H1 (cell line): ENCODE data around the gene PALS2. TPM values are rescaled to one million over a fixed set of nuclear protein-coding genes. Genes with fewer than 3 reads are reported as not detected.

ENCODE experiments used
- CHD7 ChIP-seq: fragments of 300-600 bp; sonication (generic); IDR thresholded peaks from 2 replicates; pipeline ENCODE4 v1.7.1; 2012; ENCODE audit warnings: low read length, moderate library complexity, mild to moderate bottlenecking, inconsistent platforms; ENCODE audit not compliant: insufficient replicate concordance
- polyA plus RNA-seq, 7 experiments: library from polyadenylated mRNA; depleted of rRNA in 3 of 7; stranded (reverse) in 5 of 7; unstranded in 2 of 7; fragments of >200 nt in 5 of 7; fragments of 200-250 nt in 2 of 7; gene quantifications; 1 replicate in 5 of 7; 2 replicates in 1 of 7; 4 replicates in 1 of 7; pipeline versions ENCODE4 v1.2.1 to v1.2.3, GENCODE V29; 2011 to 2013; ENCODE audit warnings: missing spikeins in 2 of 7, mixed read lengths in 2 of 7
- total RNA-seq: library from RNA; stranded (reverse); fragmentation: NEBNext Ultra II Directional; extraction: Animal tissue kit (Norgen Biotek cat#: 25700); gene quantifications from 2 replicates; pipeline ENCODE4 v1.2.1, GENCODE V29; 2021

Gene PALS2
- total and polyA plus RNA-seq, 2 of the 8 experiments (the other 6 are each of a cell fraction or from before 2014, with no cell fraction given), result 10.4 to 98.3 TPM

GRCh38 chr7:24574950-24575349, 1.7 kb downstream of the PALS2 start (continued):
- TF ChIP-seq CHD7, result no peak
